Transverse colon (tissue), 3 donors: ENCODE results near the gene PRKACB.

Experiments used
- POLR2A ChIP-seq: fragments of 450-650 bp; IDR thresholded peaks from one replicate; pipeline ENCODE4 v1.6.1; 2016; ENCODE audit warnings: antibody characterized with exemption, mild to moderate bottlenecking, moderate library complexity
- TF ChIP-seq, protein P1 (sequence below), 5 experiments: fragments of 200-600 bp in 3 of 5; fragments of 450-650 bp in 2 of 5; sonication (generic) in 3 of 5; IDR thresholded peaks; 1 replicate in 2 of 5; 2 replicates in 3 of 5; pipeline ENCODE4 v1.5.1; 2016 to 2017; ENCODE audit warnings: antibody characterized with exemption in 5 of 5, inconsistent platforms in 3 of 5, mild to moderate bottlenecking in 2 of 5, moderate library complexity in 1 of 5

- TF ChIP-seq, protein P1, sequence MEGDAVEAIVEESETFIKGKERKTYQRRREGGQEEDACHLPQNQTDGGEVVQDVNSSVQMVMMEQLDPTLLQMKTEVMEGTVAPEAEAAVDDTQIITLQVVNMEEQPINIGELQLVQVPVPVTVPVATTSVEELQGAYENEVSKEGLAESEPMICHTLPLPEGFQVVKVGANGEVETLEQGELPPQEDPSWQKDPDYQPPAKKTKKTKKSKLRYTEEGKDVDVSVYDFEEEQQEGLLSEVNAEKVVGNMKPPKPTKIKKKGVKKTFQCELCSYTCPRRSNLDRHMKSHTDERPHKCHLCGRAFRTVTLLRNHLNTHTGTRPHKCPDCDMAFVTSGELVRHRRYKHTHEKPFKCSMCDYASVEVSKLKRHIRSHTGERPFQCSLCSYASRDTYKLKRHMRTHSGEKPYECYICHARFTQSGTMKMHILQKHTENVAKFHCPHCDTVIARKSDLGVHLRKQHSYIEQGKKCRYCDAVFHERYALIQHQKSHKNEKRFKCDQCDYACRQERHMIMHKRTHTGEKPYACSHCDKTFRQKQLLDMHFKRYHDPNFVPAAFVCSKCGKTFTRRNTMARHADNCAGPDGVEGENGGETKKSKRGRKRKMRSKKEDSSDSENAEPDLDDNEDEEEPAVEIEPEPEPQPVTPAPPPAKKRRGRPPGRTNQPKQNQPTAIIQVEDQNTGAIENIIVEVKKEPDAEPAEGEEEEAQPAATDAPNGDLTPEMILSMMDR (IDR thresholded peaks at IDR 0.05): no peak
- TF ChIP-seq POLR2A: no peak
Measured at GRCh38 chr1:84253036-84253435, 109.0 kb downstream of the PRKACB start.
